Neural progenitor cell (in vitro differentiated cells): ENCODE data around the gene STK39. TPM values are rescaled to one million over a fixed set of nuclear protein-coding genes. Genes with fewer than 3 reads are reported as not detected.

Experiments
- DNase-seq: peaks from one replicate; pipeline ENCODE4 v3.0.0-alpha.2; 2016; ENCODE audit warnings: low spot score
- H2AFZ ChIP-seq: fragments of 200-600 bp; sonication (generic); replicated peaks from 2 replicates; pipeline ENCODE4 v1.6.1; 2016; ENCODE audit warnings: antibody characterized with exemption
- H3F3A ChIP-seq: fragments of 200-600 bp; sonication (generic); 2 replicates; pipeline ENCODE4 v1.6.1; 2016; ENCODE audit warnings: antibody characterized with exemption, low read depth
- H3K27ac ChIP-seq: fragments of 200-600 bp; sonication (generic); 2 replicates; pipeline ENCODE4 v1.5.1; 2016; ENCODE audit warnings: mild to moderate bottlenecking
- H3K27me3 ChIP-seq: fragments of 200-600 bp; sonication (generic); 2 replicates; pipeline ENCODE4 v1.6.1; 2016; ENCODE audit warnings: mild to moderate bottlenecking, moderate library complexity
- H3K36me3 ChIP-seq: fragments of 200-600 bp; sonication (generic); 2 replicates; pipeline ENCODE4 v1.5.1; 2016
- H3K4me1 ChIP-seq: fragments of 200-600 bp; sonication (generic); 2 replicates; pipeline ENCODE4 v1.6.1; 2016; ENCODE audit warnings: mixed run types
- H3K4me2 ChIP-seq: fragments of 200-600 bp; sonication (generic); 2 replicates; pipeline ENCODE4 v1.6.1; 2016
- H3K4me3 ChIP-seq: fragments of 200-600 bp; sonication (generic); 2 replicates; pipeline ENCODE4 v1.5.1; 2016
- H3K79me2 ChIP-seq: fragments of 200-600 bp; sonication (generic); 2 replicates; pipeline ENCODE4 v1.6.1; 2016; ENCODE audit warnings: low read depth
- H3K9ac ChIP-seq: fragments of 200-600 bp; sonication (generic); 2 replicates; pipeline ENCODE4 v1.6.1; 2016
- H3K9me3 ChIP-seq: fragments of 200-600 bp; sonication (generic); 2 replicates; pipeline ENCODE4 v1.5.1; 2016; ENCODE audit warnings: low read depth
- H4K20me1 ChIP-seq: fragments of 200-600 bp; sonication (generic); 2 replicates; pipeline ENCODE4 v1.6.1; 2016; ENCODE audit warnings: low read depth
- H3K27ac Mint-ChIP-seq: 3 replicates; pipeline ENCODE4 v1.8.0; 2021; ENCODE audit warnings: mixed read lengths
- H3K27me3 Mint-ChIP-seq: 2 replicates; pipeline ENCODE4 v1.8.0; 2022; ENCODE audit warnings: low read depth, mild to moderate bottlenecking, inconsistent platforms, moderate library complexity, mixed read lengths; ENCODE audit not compliant: insufficient read depth
- H3K36me3 Mint-ChIP-seq: 3 replicates; pipeline ENCODE4 v1.8.0; 2021; ENCODE audit warnings: mixed read lengths
- H3K4me1 Mint-ChIP-seq: 3 replicates; pipeline ENCODE4 v1.8.0; 2021; ENCODE audit warnings: mixed read lengths
- H3K4me3 Mint-ChIP-seq: 3 replicates; pipeline ENCODE4 v1.8.0; 2021; ENCODE audit warnings: mild to moderate bottlenecking, moderate library complexity, mixed read lengths
- H3K9me3 Mint-ChIP-seq: 3 replicates; pipeline ENCODE4 v1.8.0; 2020; ENCODE audit warnings: mixed read lengths
- EZH2 ChIP-seq: fragments of 200-600 bp; sonication (generic); IDR thresholded peaks from 2 replicates; pipeline ENCODE4 v1.6.1; 2017; ENCODE audit warnings: antibody characterized with exemption, mild to moderate bottlenecking, moderate library complexity
- EZH2phosphoT487 ChIP-seq: fragments of 200-600 bp; sonication (generic); IDR thresholded peaks from 2 replicates; pipeline ENCODE4 v1.6.1; 2017; ENCODE audit warnings: antibody characterized with exemption
- total RNA-seq: library from RNA; depleted of rRNA; stranded (reverse); fragments of >200 nt; gene quantifications from 2 replicates; pipeline ENCODE4 v1.2.3, GENCODE V29; 2015; ENCODE audit warnings: low replicate concordance
- TF ChIP-seq, protein P1 (sequence below): fragments of 200-600 bp; sonication (generic); IDR thresholded peaks from 2 replicates; pipeline ENCODE4 v1.5.1; 2017; ENCODE audit warnings: antibody characterized with exemption, mild to moderate bottlenecking

STK39 gene
- total RNA-seq, 1 donor from 2014 or later: 23.8 TPM

- Histone ChIP-seq H3K9me3 (no peaks in the 10 kb centered on the region), H3F3A (peaks cover 30% of the 10 kb centered on the region), H4K20me1 (peaks cover 10% of the 10 kb centered on the region), H3K36me3 (no peaks in the 10 kb centered on the region), H2AFZ (no peak overlapping the region), H3K4me2 (peak overlapping the region; percentile 86), H3K4me3 (peak overlapping the region; percentile 7), H3K79me2 (no peaks in the 10 kb centered on the region), H3K9ac (no peak overlapping the region), H3K27me3 (peaks cover 29% of the 10 kb centered on the region), H3K4me1 (peaks cover 40% of the 10 kb centered on the region), H3K27ac (no peak overlapping the region)
- no peak for DNase-seq
- Mint-ChIP-seq H3K27ac (no peak overlapping the region), H3K4me1 (peaks cover 38% of the 10 kb centered on the region), H3K27me3 (peaks cover 4% of the 10 kb centered on the region), H3K9me3 (peaks cover 3% of the 10 kb centered on the region), H3K36me3 (no peaks in the 10 kb centered on the region), H3K4me3 (peak overlapping the region; percentile 99)
- TF ChIP-seq, protein P1, sequence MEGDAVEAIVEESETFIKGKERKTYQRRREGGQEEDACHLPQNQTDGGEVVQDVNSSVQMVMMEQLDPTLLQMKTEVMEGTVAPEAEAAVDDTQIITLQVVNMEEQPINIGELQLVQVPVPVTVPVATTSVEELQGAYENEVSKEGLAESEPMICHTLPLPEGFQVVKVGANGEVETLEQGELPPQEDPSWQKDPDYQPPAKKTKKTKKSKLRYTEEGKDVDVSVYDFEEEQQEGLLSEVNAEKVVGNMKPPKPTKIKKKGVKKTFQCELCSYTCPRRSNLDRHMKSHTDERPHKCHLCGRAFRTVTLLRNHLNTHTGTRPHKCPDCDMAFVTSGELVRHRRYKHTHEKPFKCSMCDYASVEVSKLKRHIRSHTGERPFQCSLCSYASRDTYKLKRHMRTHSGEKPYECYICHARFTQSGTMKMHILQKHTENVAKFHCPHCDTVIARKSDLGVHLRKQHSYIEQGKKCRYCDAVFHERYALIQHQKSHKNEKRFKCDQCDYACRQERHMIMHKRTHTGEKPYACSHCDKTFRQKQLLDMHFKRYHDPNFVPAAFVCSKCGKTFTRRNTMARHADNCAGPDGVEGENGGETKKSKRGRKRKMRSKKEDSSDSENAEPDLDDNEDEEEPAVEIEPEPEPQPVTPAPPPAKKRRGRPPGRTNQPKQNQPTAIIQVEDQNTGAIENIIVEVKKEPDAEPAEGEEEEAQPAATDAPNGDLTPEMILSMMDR: no peak
- TF ChIP-seq EZH2phosphoT487 (no peak), EZH2 (no peak)
Observed at GRCh38 chr2:168245074-168245825, 2.1 kb downstream of the STK39 start.

GRCh38 chr2:168244318-168244717, 3.1 kb downstream of the STK39 start:
- Mint-ChIP-seq H3K9me3 (peaks cover 3% of the 10 kb centered on the region), H3K36me3 (no peaks in the 10 kb centered on the region), H3K27ac (no peak overlapping the region), H3K4me3 (no peak overlapping the region), H3K4me1 (peaks cover 38% of the 10 kb centered on the region), H3K27me3 (peaks cover 4% of the 10 kb centered on the region)
- Histone ChIP-seq H3K9me3 (no peaks in the 10 kb centered on the region), H3K4me3 (no peak overlapping the region), H3K79me2 (no peaks in the 10 kb centered on the region), H4K20me1 (peaks cover 10% of the 10 kb centered on the region), H3K27me3 (peaks cover 20% of the 10 kb centered on the region), H2AFZ (no peak overlapping the region), H3K27ac (no peak overlapping the region), H3K9ac (no peak overlapping the region), H3K36me3 (no peaks in the 10 kb centered on the region), H3F3A (peaks cover 30% of the 10 kb centered on the region), H3K4me1 (peaks cover 43% of the 10 kb centered on the region), H3K4me2 (no peak overlapping the region)
- DNase-seq: no peak
- TF ChIP-seq EZH2: no peak
- TF ChIP-seq, protein P1: no peak
- TF ChIP-seq EZH2phosphoT487: no peak

- Histone ChIP-seq H4K20me1 (peaks cover 10% of the 10 kb centered on the region), H3K4me3 (no peak overlapping the region), H3K27me3 (peaks cover 7% of the 10 kb centered on the region), H3K4me2 (no peak overlapping the region), H3K4me1 (peaks cover 40% of the 10 kb centered on the region), H3K9ac (no peak overlapping the region), H3K9me3 (no peaks in the 10 kb centered on the region), H3K79me2 (peaks cover 6% of the 10 kb centered on the region), H3F3A (peaks cover 18% of the 10 kb centered on the region), H2AFZ (no peak overlapping the region), H3K27ac (no peak overlapping the region), H3K36me3 (no peaks in the 10 kb centered on the region)
- Mint-ChIP-seq H3K36me3 (peaks cover 1% of the 10 kb centered on the region), H3K27me3 (peaks cover 4% of the 10 kb centered on the region), H3K4me1 (peaks cover 30% of the 10 kb centered on the region), H3K4me3 (no peak overlapping the region), H3K27ac (no peak overlapping the region), H3K9me3 (peaks cover 6% of the 10 kb centered on the region)
- TF ChIP-seq EZH2 (no peak), EZH2phosphoT487 (no peak)
- TF ChIP-seq, protein P1: no peak
- no peak for DNase-seq
Observed at GRCh38 chr2:168243061-168243460, 4.3 kb downstream of the STK39 start.
